ENCODE data around the gene WDR17.
"Not testable (repeated sequence)": the region's sequence is repeated elsewhere in the genome, so short reads cannot be mapped to it uniquely, and the experiment has no call there.

Gene WDR17

GRCh38 chr4:176191974-176192373 lies 126.3 kb downstream of the WDR17 start:
- DNase-seq (ENCODE audit: low spot score): peak; percentile 37

GRCh38 chr4:176193126-176193525 lies 127.5 kb downstream of the WDR17 start:
- no peak for DNase-seq (ENCODE audit: low spot score)

DNA sequence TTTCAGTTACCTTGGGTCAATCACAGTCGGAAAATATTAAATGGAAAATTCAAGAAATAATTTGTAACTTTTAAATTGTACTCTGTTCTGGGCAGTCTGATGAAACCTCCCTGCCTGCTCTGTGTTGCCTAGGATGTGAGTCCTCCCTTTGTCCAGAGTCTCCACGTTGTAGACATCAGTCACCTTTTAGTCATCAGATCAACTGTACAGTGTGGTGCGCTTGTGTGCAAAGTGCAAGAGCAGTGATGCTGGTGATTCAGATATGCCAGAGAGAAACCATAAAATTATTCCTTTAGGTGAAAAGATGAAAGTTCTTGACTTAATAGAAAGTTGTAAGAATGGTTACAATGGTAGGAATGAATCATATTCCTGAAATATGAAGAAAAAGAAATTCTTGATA lies 128.3 kb downstream of the WDR17 start:
- DNase-seq (ENCODE audit: low spot score): no peak

- DNase-seq (ENCODE audit: low spot score): peak; percentile 94
Observed at GRCh38 chr4:176195184-176195978, 129.7 kb downstream of the WDR17 start, which contains the start of gene SPATA4. SPATA4 (minus strand) TSS chr4:176195585; CDS start chr4:176195562, 23 bp downstream.

DNA sequence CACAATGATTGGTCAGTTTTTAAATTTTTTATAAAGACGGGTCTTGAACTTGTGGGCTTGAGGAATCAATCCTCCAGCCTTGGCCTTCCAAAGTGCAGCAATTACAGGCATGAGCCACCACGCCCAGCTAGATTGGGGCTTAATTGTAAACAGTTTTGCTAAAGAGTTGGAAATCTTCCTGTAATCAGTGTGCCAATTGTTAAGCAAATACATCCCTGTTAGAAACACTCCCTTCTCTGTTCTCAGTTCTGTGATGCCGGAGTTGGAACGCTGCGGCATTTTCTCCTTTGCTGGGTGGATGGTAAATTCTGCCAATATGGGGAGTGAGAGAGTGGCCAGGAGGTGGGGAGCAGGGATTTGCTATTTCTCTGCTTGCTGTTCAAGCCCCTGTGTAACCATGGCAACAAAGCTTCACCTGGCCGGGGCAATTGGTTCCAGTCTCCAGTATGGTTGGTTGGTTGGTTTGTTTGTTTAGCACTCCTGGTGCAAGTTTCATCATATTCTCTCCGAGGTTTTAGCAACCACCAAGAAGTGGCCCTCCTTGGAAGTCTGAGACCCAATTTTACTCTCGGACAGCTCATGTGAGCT lies 132.8 kb downstream of the WDR17 start:
- DNase-seq (ENCODE audit: low spot score): no peak

GRCh38 chr4:176205299-176205698 lies 139.7 kb downstream of the WDR17 start:
- DNase-seq (ENCODE audit: low spot score): no peak

GRCh38 chr4:176207839-176208238 lies 142.2 kb downstream of the WDR17 start:
- no peak for DNase-seq (ENCODE audit: low spot score)

DNA sequence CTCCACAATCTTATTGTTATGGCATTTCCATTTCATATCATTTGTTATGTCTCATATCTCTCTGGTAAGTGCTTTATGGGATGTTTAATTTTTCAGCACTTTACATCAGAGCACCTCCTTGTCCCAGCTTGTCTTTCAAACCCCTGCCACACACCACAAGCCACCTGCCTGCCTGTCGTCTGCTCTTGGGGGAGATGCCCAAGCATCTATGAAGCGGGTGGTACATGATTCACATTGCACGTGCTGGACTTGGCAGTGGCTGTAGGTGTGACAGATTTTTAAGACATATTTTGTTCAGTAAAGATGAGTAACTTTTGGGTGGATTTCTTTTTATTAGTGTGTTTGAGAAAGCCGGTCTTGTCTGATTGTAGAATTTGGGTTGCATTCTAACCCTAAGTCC lies 143.9 kb downstream of the WDR17 start:
- no peak for DNase-seq (ENCODE audit: low spot score)

DNA sequence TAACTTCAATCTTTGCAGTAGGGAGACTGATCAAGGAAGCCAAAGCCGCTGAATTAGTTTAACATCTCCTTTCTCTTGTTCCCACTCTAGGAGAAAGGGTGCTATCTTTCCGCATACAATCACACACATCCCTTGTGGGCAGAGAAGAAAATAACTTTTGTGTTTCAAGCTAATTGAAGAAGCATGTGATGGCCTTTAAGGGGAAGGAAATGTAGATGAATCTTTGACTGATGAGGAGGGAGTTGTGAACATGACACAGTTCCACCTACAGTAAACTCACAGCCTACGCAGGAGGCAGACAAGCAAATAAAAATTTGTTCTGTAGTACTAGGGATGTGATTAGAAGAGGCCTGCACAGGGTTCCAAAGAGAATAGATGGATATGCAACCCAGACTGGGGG lies 144.5 kb downstream of the WDR17 start:
- no peak for DNase-seq (ENCODE audit: low spot score)

DNA sequence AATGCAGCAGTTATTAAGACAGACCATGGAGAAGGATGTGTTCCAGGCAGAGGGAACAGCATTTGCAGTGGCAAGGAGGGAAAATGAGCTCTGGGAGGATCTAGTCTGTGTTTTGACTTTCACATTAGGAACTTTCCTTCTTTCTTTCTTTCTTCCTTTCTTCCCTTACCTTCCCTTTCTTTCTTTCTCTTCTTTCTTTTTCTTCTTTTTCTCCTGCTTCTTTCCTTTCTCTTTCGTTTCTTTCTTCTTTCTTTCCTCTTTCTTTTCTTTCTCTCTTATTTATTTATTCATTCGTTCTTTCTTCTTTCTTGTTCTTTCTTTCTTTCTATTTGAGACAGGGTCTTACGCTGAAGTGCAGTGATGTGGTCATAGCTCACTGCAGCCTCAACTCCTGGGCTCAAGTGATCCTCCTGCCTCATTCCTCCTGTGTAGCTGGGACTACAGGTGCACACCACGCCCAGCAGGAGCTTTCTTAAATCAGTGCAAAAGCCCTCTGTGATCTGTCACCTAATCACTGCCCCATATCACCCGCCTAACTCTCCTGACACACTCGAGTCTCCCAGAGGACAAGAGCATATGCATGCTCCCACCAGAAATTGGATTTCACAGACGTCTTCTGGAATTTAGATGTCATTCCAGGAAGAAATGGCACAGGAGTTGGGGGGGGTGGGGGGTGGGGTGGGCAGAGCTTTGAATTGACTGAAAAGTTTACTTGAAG lies 145.1 kb downstream of the WDR17 start:
- DNase-seq (ENCODE audit: low spot score): no peak

- DNase-seq (ENCODE audit: low spot score): not testable (repeated sequence)
Observed at GRCh38 chr4:176212351-176212750, 146.7 kb downstream of the WDR17 start.

DNA sequence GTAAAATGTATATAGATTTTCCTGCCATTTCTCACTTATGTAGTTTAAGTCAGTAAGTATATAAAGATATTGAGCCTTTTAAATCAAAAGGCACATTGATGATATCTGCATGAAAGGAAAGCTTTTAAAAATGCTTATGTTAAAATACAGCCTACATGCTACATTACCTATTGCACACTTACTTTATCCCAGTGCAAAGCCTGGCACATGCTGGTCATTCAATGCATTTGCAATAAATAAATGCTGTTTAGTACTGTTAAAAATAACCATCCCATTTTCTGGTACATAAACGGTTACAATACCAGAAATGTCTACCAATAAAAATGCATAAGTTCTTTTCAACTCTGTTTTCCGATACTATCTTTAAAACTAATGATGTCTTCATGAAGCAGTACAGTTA lies 151.9 kb downstream of the WDR17 start:
- DNase-seq (ENCODE audit: low spot score): no peak

- DNase-seq (ENCODE audit: low spot score): no peak
Observed at GRCh38 chr4:176222149-176222548, 156.5 kb downstream of the WDR17 start.

DNA sequence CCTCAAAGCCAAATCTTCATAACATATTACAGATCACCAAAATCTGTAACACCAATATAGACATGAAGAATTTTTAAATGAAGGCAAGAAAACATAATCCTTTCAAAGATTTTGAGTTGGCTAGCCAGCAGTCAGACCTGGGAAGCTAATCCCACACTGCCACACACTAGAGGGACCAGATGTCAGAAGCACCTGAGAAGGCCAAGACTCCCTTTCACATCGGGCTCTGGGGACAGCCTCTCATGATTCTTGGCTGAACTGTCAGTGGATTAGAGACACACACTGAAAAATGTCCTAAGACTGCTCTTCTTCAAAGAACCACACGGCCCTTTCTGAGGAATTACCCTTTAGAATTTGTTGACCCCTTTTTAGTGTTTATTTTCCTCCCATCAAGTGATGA lies 157.9 kb downstream of the WDR17 start:
- no peak for DNase-seq (ENCODE audit: low spot score)

- no peak for DNase-seq (ENCODE audit: low spot score)
Observed at GRCh38 chr4:176226736-176227135, 161.1 kb downstream of the WDR17 start.

- no peak for DNase-seq (ENCODE audit: low spot score)
Observed at GRCh38 chr4:176229645-176230044, 164.0 kb downstream of the WDR17 start.

Data from NAMALWA (cell line).